ENCODE measurements around the gene SLC22A5. TPM values are rescaled to one million over a fixed set of nuclear protein-coding genes. Genes with fewer than 3 reads are reported as not detected.
A peak's percentile ranks its signal among the peaks of the same experiment; 100 is the strongest.

Gene SLC22A5
- polyA plus RNA-seq, 1 donor (not counting 4 experiments of a cell fraction or from before 2014, with no cell fraction given): 14.8 TPM

DNA sequence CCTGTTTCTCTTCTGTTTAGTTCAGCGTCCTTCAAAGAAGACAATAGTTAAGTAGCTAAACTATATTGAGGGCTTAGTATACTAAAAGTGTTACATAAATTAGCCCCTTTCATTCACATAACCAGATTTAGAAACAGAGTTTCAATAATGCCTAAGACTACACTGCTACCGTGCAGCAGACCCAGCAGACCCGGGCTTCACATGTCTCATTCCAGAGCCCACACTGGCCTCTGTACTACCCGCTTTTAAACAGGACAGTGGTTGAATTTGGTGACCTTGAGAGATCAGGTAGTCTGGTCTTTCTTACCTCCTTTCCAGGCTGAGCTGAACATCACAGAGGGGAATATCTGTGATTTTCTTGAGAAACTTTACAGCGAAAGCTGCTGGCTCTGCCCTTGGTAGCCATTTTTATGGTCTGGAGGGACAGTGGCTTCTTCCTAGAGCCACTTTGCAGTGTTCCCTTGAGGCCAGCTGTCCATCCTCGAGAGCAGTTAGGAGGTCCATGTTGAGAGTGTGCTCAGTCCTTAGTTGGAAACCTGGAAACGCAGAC lies 56.5 kb downstream of the SLC22A5 start:
- DNase-seq (ENCODE audit: low read depth, low spot score) (no peak), FAIRE-seq (no peak)
- H3K9me1 ChIP-seq (ENCODE audit: control insufficient read depth, extremely low read depth, insufficient read depth, low read length): no peaks in the 10 kb centered on the region
- peak overlapping the region; percentile 84 for H3K27ac ChIP-seq (ENCODE audit: control insufficient read depth, insufficient read depth, low read length)
- H2AFZ ChIP-seq (ENCODE audit: control insufficient read depth, low read length): no peak overlapping the region
- no peaks in the 10 kb centered on the region for H3K79me2 ChIP-seq (ENCODE audit: control insufficient read depth, insufficient read depth, low read length)
- H3K9ac ChIP-seq (ENCODE audit: control insufficient read depth, extremely low read depth, insufficient read depth, low read length): peak overlapping the region; percentile 70
- H3K27me3 ChIP-seq (ENCODE audit: control insufficient read depth, extremely low read depth, insufficient read depth, low read length): no peaks in the 10 kb centered on the region
- H3K36me3 ChIP-seq (ENCODE audit: control insufficient read depth in 2 of 2, extremely low read depth in 1 of 2, insufficient read depth in 2 of 2, low read length in 2 of 2): no peaks in the 10 kb centered on the region
- H3K4me2 ChIP-seq (ENCODE audit: control insufficient read depth, extremely low read depth, insufficient read depth, low read depth, low read length): peak overlapping the region; percentile 57
- H3K4me1 ChIP-seq (ENCODE audit: control insufficient read depth, extremely low read depth, insufficient read depth, low read length): peaks cover 68% of the 10 kb centered on the region
- H4K20me1 ChIP-seq (ENCODE audit: control insufficient read depth, extremely low read depth, insufficient read depth, low read length): no peaks in the 10 kb centered on the region
- TF ChIP-seq EZH2 (IDR thresholded peaks at IDR 0.05; ENCODE audit: low read length): no peak
- TF ChIP-seq, protein P1, sequence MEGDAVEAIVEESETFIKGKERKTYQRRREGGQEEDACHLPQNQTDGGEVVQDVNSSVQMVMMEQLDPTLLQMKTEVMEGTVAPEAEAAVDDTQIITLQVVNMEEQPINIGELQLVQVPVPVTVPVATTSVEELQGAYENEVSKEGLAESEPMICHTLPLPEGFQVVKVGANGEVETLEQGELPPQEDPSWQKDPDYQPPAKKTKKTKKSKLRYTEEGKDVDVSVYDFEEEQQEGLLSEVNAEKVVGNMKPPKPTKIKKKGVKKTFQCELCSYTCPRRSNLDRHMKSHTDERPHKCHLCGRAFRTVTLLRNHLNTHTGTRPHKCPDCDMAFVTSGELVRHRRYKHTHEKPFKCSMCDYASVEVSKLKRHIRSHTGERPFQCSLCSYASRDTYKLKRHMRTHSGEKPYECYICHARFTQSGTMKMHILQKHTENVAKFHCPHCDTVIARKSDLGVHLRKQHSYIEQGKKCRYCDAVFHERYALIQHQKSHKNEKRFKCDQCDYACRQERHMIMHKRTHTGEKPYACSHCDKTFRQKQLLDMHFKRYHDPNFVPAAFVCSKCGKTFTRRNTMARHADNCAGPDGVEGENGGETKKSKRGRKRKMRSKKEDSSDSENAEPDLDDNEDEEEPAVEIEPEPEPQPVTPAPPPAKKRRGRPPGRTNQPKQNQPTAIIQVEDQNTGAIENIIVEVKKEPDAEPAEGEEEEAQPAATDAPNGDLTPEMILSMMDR (optimal IDR thresholded peaks at IDR 0.05 in 1 of 3, IDR thresholded peaks at IDR 0.05 in 1 of 3, conservative IDR thresholded peaks at IDR 0.05 in 1 of 3; ENCODE audit: extremely low read depth in 1 of 3, insufficient read depth in 2 of 3, low read length in 3 of 3): no peak
- dilution Hi-C loops (cut with MboI; ENCODE audit: extremely low pct_ligation_motif_present, low sequenced_read_pairs): no loop called here
- peak overlapping the region in 1 of 3 experiments; percentile 0 for H3K4me3 ChIP-seq (ENCODE audit: control insufficient read depth in 2 of 3, extremely low read depth in 1 of 3, insufficient read depth in 2 of 3, low read depth in 1 of 3, low read length in 3 of 3)
- H3K9me3 ChIP-seq (ENCODE audit: control insufficient read depth, low read depth, low read length): no peaks in the 10 kb centered on the region

DNA sequence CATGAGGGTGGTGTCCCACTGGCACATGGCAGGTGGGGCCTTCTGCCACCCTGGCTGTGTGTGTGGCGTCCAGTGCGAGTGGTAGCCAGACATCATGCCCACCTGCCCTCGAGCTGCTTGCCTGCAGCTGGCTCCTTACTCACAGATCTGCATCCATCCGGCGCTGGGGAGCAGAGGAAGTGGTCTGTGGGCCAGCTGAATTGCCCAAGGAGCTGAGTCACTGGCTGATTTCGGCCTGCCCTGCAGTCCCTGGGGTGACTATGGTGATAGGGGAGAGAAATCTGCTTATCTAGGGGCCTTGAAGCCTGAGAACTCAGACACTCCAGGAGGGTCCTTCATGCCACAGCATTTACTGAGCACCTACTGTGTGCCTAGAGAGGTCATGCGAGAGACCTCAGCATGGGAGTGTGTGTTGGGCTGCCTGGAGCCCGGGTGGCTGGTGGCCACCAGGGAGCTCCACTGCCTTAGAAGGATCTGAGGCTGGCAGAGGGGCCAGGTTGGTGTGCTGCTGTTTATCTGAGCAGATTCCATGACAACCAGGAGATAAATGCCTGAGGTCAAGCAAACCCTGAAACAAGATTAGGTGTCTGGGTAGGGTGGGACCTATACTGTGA lies 57.1 kb downstream of the SLC22A5 start:
- H4K20me1 ChIP-seq (ENCODE audit: control insufficient read depth, extremely low read depth, insufficient read depth, low read length): no peaks in the 10 kb centered on the region
- peaks cover 62% of the 10 kb centered on the region for H3K4me1 ChIP-seq (ENCODE audit: control insufficient read depth, extremely low read depth, insufficient read depth, low read length)
- peak overlapping the region in 1 of 3 experiments; percentile 0 for H3K4me3 ChIP-seq (ENCODE audit: control insufficient read depth in 2 of 3, extremely low read depth in 1 of 3, insufficient read depth in 2 of 3, low read depth in 1 of 3, low read length in 3 of 3)
- no peak overlapping the region for H2AFZ ChIP-seq (ENCODE audit: control insufficient read depth, low read length)
- H3K4me2 ChIP-seq (ENCODE audit: control insufficient read depth, extremely low read depth, insufficient read depth, low read depth, low read length): peak overlapping the region; percentile 57
- dilution Hi-C loops (cut with MboI; ENCODE audit: extremely low pct_ligation_motif_present, low sequenced_read_pairs): no loop called here
- no peaks in the 10 kb centered on the region for H3K27me3 ChIP-seq (ENCODE audit: control insufficient read depth, extremely low read depth, insufficient read depth, low read length)
- H3K9me3 ChIP-seq (ENCODE audit: control insufficient read depth, low read depth, low read length): no peaks in the 10 kb centered on the region
- no peaks in the 10 kb centered on the region for H3K9me1 ChIP-seq (ENCODE audit: control insufficient read depth, extremely low read depth, insufficient read depth, low read length)
- no peak for TF ChIP-seq EZH2 (IDR thresholded peaks at IDR 0.05; ENCODE audit: low read length)
- TF ChIP-seq, protein P1 (optimal IDR thresholded peaks at IDR 0.05 in 1 of 3, IDR thresholded peaks at IDR 0.05 in 1 of 3, conservative IDR thresholded peaks at IDR 0.05 in 1 of 3; ENCODE audit: extremely low read depth in 1 of 3, insufficient read depth in 2 of 3, low read length in 3 of 3): peak; percentile 46 to 54 (median 49)
- FAIRE-seq: peak; percentile 61
- no peaks in the 10 kb centered on the region for H3K36me3 ChIP-seq (ENCODE audit: control insufficient read depth in 2 of 2, extremely low read depth in 1 of 2, insufficient read depth in 2 of 2, low read length in 2 of 2)
- no peaks in the 10 kb centered on the region for H3K79me2 ChIP-seq (ENCODE audit: control insufficient read depth, insufficient read depth, low read length)
- H3K27ac ChIP-seq (ENCODE audit: control insufficient read depth, insufficient read depth, low read length): peak overlapping the region; percentile 84
- peak; percentile 77 for DNase-seq (ENCODE audit: low read depth, low spot score)
- H3K9ac ChIP-seq (ENCODE audit: control insufficient read depth, extremely low read depth, insufficient read depth, low read length): peak overlapping the region; percentile 70

Data from keratinocyte (primary cell).